ENCODE measurements around the gene PFKL. TPM values are rescaled to one million over a fixed set of nuclear protein-coding genes. Genes with fewer than 3 reads are reported as not detected.

Gene PFKL
- total and polyA plus RNA-seq, 2 of the 8 experiments (the other 6 are each of a cell fraction or from before 2014, with no cell fraction given) = 80.2 to 82.3 TPM

DNA sequence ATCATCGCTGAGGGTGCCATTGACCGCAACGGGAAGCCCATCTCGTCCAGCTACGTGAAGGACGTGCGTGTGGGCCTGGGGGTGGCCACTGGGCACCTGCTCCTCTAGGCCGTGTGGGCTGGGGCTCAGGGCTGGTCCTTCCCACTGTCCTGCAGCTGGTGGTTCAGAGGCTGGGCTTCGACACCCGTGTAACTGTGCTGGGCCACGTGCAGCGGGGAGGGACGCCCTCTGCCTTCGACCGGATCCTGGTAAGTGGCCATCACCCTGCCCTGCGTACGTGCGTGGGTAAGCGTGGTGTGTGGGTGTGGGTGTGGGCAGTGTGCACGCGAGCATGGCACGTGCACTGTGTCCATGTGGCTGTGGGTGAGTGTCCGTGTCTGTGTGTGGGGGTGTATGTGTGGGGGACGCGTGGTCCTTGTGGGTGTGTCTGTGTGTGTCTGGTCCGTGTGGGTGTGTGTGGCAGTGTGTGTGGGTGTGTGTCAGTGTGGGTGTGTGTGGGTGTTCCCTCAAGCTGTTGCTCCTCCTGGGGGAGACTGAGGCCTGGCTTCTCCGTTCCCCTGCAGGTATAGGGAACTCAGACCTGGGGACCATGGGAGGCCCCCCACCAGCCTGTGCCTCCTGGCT lies 16.5 kb downstream of the PFKL start:
- Histone ChIP-seq H3K23me2 (ENCODE audit: low read depth, low read length) (no peaks in the 10 kb centered on the region), H3K79me1 (ENCODE audit: low read depth, low read length) (no peaks in the 10 kb centered on the region), H2AFZ (ENCODE audit: low read length) (no peak overlapping the region), H3K9me3 (ENCODE audit: insufficient read depth in 2 of 2, low read depth in 1 of 2, low read length in 1 of 2) (no peaks in the 10 kb centered on the region), H3K79me2 (ENCODE audit: control insufficient read depth in 1 of 2, insufficient read depth in 2 of 2, low read length in 2 of 2) (no peaks in the 10 kb centered on the region), H3K27me3 (replicated peaks in 1 of 4; ENCODE audit: control insufficient read depth in 3 of 4, extremely low read depth in 1 of 4, insufficient read depth in 3 of 4, low read length in 3 of 4) (no peaks in the 10 kb centered on the region), H3K36me3 (ENCODE audit: control insufficient read depth in 2 of 4, insufficient read depth in 4 of 4, low read length in 3 of 4) (peaks cover 0 to 26% (median 5%) of the 10 kb centered on the region in 4 experiments; a peak in 6 of 8 replicates), H4K8ac (ENCODE audit: extremely low read depth, insufficient read depth, low read length) (no peak overlapping the region), H3K4me1 (replicated peaks in 1 of 4; ENCODE audit: control insufficient read depth in 3 of 4, insufficient read depth in 4 of 4, low read length in 3 of 4) (no peaks in the 10 kb centered on the region), H2BK20ac (ENCODE audit: low read length) (0 out of 2 replicates have a peak overlapping the region, but pooled peaks have one; percentile 32), H3K14ac (ENCODE audit: insufficient read length) (no peak overlapping the region), H3K27ac (ENCODE audit: low read depth, low read length) (no peak overlapping the region), H2BK15ac (ENCODE audit: low read length) (no peak overlapping the region), H3K18ac (ENCODE audit: extremely low read depth, low read length) (no peak overlapping the region), H3K23ac (ENCODE audit: insufficient read length) (no peak overlapping the region), H3K4me2 (ENCODE audit: insufficient read depth in 1 of 2, low read depth in 2 of 2, low read length in 2 of 2) (no peak overlapping the region), H2BK5ac (ENCODE audit: low read depth, low read length) (peak overlapping the region; percentile 88), H4K5ac (ENCODE audit: insufficient read length, low read depth, low read length) (no peak overlapping the region), H2BK12ac (ENCODE audit: low read depth, low read length) (peak overlapping the region; percentile 72; the same call in 1 of the 2 replicates), H3K56ac (replicated peaks; ENCODE audit: insufficient read length, low read depth, low read length) (peak overlapping the region; percentile 46), H3K4me3 (ENCODE audit: extremely low read depth in 1 of 4, insufficient read depth in 2 of 4, low read depth in 3 of 4, low read length in 4 of 4) (no peak overlapping the region), H2AK5ac (ENCODE audit: low read depth, low read length) (no peak overlapping the region), H3K4ac (replicated peaks; ENCODE audit: insufficient read length, low read depth, low read length) (peak overlapping the region; percentile 94), H2BK120ac (replicated peaks; ENCODE audit: low read depth, low read length) (peak overlapping the region; percentile 33), H4K20me1 (replicated peaks in 1 of 2; ENCODE audit: control insufficient read depth in 1 of 2, insufficient read depth in 2 of 2, low read length in 2 of 2) (peaks cover 0 to 10% of the 10 kb centered on the region in 2 experiments), H4K91ac (replicated peaks; ENCODE audit: insufficient read length, low read length) (peak overlapping the region; percentile 91), H3K9ac (replicated peaks in 1 of 4; ENCODE audit: extremely low read depth in 1 of 4, low read depth in 3 of 4, low read length in 3 of 4) (no peak overlapping the region)
- ChIA-PET POLR2A (ENCODE audit: partially characterized antibody) (interaction anchor here (1.6 to 2.1 kb wide), 2 partner anchors 10 to 13 kb away, joined by 6 to 7 read pairs; no protein-coding TSS in a partner anchor), CTCF (ENCODE audit: partially characterized antibody) (interaction anchor here (1.7 kb wide), 1 partner anchor 164 kb away, joined by 4 read pairs; no protein-coding TSS in a partner anchor)
- DNase-seq (ENCODE audit: low read depth in 1 of 2, low spot score in 2 of 2) (no peak), FAIRE-seq (no peak)
- WGBS, 2 experiments (ENCODE audit: extremely low coverage in 1 of 2, insufficient coverage in 1 of 2, insufficient read length in 1 of 2, insufficient replicate concordance in 2 of 2, low coverage in 1 of 2, low lambda C conversion rate in 2 of 2, missing lambda C conversion rate in 1 of 2) = 91% methylated on average over 22 of the region's 27 CpGs; no CpG with 5 or more reads in 1 of the 2 experiments
- TF ChIP-seq JUND (IDR thresholded peaks at IDR 0.05; ENCODE audit: low read length) = no peak
- TF ChIP-seq KDM5A (IDR thresholded peaks at IDR 0.05; ENCODE audit: low read length) = no peak

All from H1 (cell line).